ENCODE data around the gene BTNL8. TPM values are rescaled to one million over a fixed set of nuclear protein-coding genes. Genes with fewer than 3 reads are reported as not detected.

The BTNL8 gene
- total RNA-seq, 1 experiment from 2014 or later: 0.85 TPM

GRCh38 chr5:180873615-180874520 lies 25.1 kb upstream of the BTNL8 start (continued):
- TF ChIP-seq ZNF425 (CRISPR knock-in tag; conservative IDR thresholded peaks at IDR 0.05) (no peak), ATF6 (CRISPR knock-in tag; IDR thresholded peaks at IDR 0.05) (no peak), GTF2I (CRISPR knock-in tag; conservative IDR thresholded peaks at IDR 0.05) (no peak), FOXK1 (CRISPR knock-in tag; IDR thresholded peaks at IDR 0.05) (no peak), ELF4 (CRISPR knock-in tag; IDR thresholded peaks at IDR 0.05; ENCODE audit: low read depth) (no peak), ZBTB43 (CRISPR knock-in tag; IDR thresholded peaks at IDR 0.05) (no peak), JUN (CRISPR knock-in tag; IDR thresholded peaks at IDR 0.05) (no peak), IRF1 (CRISPR knock-in tag; IDR thresholded peaks at IDR 0.05) (no peak), IRF2 (CRISPR knock-in tag; IDR thresholded peaks at IDR 0.05; ENCODE audit: borderline replicate concordance, low read depth) (no peak), RORB (CRISPR knock-in tag; IDR thresholded peaks at IDR 0.05) (no peak), NR3C1 (CRISPR knock-in tag; conservative IDR thresholded peaks at IDR 0.05; ENCODE audit: low read depth) (no peak), ZNF138 (CRISPR knock-in tag; conservative IDR thresholded peaks at IDR 0.05) (no peak), JAZF1 (CRISPR knock-in tag; IDR thresholded peaks at IDR 0.05) (no peak)

GRCh38 chr5:180874804-180875582 lies 24.0 kb upstream of the BTNL8 start:
- Mint-ChIP-seq H3K27ac (no peak overlapping the region), H3K9me3 (no peaks in the 10 kb centered on the region), H3K4me1 (peaks cover 12% of the 10 kb centered on the region), H3K4me3 (no peak overlapping the region), H3K36me3 (no peaks in the 10 kb centered on the region), H3K27me3 (ENCODE audit: low read depth) (peaks cover 4% of the 10 kb centered on the region; the same call in 1 of the 2 replicates)
- ATAC-seq (no peak), DNase-seq (ENCODE audit: low spot score) (no peak)
- ChIA-PET POLR2A (interaction anchor here (0.7 kb wide), 1 partner anchor 8 kb away, joined by 3 read pairs; no protein-coding TSS in a partner anchor), CTCF (no interaction called here)
- TF ChIP-seq ZNF396 (CRISPR knock-in tag; IDR thresholded peaks at IDR 0.05; ENCODE audit: borderline replicate concordance) (no peak), JUN (CRISPR knock-in tag; IDR thresholded peaks at IDR 0.05) (no peak), CREM (CRISPR knock-in tag; IDR thresholded peaks at IDR 0.05) (no peak), ATF2 (CRISPR knock-in tag; IDR thresholded peaks at IDR 0.05; ENCODE audit: borderline replicate concordance, low read depth) (no peak), HMGXB4 (CRISPR knock-in tag; IDR thresholded peaks at IDR 0.05) (no peak), ATF3 (CRISPR knock-in tag; conservative IDR thresholded peaks at IDR 0.05) (no peak), FOXK1 (CRISPR knock-in tag; IDR thresholded peaks at IDR 0.05) (no peak), FOXJ3 (CRISPR knock-in tag; IDR thresholded peaks at IDR 0.05; ENCODE audit: borderline replicate concordance) (no peak), CTCF (IDR thresholded peaks at IDR 0.05) (no peak), ZNF219 (CRISPR knock-in tag; IDR thresholded peaks at IDR 0.05; ENCODE audit: borderline replicate concordance) (no peak)
